NCI-H2196 treated with DMSO at 0.1 percent for 48 hours (cell line): Measurements from ENCODE around the gene ZNF101.

Experiments
- DNase-seq: peaks from one replicate; lab custom pipeline; 2025; ENCODE audit not compliant: unreplicated experiment; lab: John Stamatoyannopoulos, UW

The ZNF101 gene

DNA sequence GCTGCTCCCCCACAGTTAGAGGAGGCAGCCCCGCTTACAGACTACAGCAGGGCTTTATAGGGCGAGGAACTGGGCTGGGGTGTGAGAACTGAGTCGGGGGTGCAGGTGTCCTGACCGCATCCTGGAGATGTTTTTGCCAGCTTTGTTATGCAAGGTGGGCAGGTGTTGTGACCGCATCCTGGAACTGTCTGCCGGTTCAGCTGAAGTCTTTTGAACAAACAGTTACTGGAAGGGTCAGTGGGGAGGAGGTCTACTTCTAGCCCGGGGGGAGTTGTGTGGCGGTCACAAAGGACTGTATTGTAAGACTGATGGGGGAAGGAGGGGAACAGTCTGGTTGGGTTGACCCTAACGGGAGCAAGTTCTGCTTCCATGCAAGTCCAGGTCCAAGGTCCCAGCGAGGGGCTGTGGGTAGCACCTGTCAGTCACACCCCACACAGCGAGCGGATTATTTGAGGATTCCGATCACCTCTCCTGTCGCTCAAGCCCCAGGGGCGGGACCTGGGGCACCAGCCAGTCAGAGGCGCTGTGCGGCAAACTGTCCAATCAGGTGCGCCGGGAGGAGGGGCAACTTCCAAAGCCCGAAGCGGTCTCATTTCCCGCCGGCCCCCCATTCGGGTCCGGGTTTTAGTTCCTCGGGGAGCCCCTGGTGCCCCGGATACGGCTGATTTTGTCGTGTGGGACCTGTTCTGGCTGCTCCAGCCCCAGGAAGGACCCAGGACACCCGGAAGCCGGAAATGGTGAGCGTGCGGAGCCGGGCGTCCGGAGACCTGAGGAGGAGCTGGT is at the start of gene ZNF101:
TSS of gene ZNF101 (plus strand) at position 610 of the 783 bp plus-strand sequence. CDS start at position 735, 125 bp downstream.
- peak; percentile 67 for DNase-seq

DNA sequence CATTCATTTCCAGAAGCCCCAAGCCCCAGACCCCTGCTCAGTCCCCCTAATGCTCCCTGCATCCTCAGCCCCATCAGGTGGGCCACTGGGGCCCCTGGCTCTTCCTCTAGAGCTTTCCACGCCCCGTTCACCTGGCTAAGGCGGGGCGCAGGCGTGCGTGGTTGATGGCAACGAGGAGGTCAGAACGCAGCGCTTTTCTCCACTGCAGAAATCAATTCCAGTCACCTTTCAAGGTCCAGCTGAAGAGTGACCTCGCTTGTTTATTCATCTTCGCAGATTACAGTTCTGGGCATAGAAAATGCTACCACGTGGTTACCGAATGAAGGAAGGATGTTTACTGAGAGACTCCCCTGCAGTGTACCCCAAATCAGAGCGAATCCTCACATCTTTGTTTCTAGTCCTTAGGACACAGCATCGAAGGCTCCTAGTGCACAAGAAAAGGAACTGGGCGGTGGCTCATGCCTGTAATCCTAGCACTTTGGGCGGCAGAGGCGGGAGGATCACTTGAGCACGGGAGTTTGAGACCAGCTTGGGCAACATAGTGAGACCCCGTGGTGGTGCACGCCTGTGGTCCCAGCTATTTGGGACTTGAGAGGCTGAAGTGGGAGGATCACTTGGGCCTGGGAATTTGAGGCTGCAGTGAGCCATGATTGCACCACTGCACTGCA is 49.3 kb upstream of the ZNF101 start:
- peak; percentile 7 for DNase-seq

DNA sequence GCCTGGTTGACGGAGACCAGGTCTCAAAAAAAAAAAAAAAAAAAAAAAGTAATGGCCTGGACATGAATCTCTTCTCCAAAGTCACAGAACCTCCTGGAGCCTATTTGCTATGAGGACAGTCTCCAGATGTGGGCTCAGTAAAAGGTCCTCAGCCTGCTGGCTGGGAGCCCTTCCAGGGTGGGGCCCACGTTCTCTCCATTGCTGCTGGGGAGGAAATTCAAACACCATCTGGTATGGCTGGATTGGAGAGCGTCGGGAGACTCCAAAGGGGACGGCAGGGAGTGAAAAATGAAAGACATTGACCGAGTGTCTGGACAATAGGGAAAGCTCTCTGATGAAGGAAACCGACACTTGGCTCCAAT is 48.8 kb upstream of the ZNF101 start:
- DNase-seq = no peak

DNA sequence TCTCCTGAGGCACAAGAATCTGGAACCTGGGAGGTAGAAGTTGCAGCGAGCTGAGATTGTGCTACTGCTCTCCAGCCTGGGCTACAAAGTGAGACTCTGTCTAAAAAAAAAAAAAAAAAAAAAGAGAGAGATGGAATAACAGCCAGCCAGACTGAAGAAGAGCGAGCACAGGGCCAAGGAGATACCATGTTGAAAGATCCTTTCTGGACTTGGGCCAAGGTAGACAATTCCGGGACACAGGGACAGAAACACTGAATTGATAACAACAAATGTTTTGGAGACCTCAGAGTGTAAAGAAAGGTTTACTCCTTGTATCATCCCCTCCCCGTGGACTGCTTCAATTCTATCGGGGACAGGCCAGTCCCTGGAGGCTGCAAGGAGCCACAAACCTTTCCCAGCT is 45.3 kb upstream of the ZNF101 start:
- no peak for DNase-seq

DNA sequence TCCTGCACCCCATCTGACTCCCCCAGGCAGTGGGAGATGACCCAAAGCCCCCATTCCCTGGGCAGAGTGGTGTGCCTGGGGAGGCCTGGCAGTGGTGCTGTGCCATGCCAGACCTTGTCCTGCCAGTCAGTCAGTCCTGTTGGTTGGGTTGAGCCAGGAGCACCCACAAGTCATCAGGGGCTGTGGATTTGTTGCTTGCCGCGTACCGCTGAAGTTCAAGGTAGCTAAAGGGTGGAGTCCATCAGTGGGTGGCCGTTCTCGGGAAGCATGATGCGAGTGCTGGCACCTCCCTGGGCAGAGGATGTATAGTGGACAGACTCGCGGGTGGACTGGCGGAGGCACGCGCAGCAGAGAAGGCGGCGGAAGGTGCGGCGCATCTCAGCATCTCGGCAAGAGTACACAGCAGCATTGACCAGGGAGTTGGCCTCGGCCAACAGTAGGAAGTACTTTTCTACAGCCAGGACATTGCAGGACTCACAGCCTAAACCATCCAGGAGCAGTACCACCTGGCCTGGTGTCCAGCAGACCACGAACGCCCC is 44.5 kb upstream of the ZNF101 start:
- no peak for DNase-seq

DNA sequence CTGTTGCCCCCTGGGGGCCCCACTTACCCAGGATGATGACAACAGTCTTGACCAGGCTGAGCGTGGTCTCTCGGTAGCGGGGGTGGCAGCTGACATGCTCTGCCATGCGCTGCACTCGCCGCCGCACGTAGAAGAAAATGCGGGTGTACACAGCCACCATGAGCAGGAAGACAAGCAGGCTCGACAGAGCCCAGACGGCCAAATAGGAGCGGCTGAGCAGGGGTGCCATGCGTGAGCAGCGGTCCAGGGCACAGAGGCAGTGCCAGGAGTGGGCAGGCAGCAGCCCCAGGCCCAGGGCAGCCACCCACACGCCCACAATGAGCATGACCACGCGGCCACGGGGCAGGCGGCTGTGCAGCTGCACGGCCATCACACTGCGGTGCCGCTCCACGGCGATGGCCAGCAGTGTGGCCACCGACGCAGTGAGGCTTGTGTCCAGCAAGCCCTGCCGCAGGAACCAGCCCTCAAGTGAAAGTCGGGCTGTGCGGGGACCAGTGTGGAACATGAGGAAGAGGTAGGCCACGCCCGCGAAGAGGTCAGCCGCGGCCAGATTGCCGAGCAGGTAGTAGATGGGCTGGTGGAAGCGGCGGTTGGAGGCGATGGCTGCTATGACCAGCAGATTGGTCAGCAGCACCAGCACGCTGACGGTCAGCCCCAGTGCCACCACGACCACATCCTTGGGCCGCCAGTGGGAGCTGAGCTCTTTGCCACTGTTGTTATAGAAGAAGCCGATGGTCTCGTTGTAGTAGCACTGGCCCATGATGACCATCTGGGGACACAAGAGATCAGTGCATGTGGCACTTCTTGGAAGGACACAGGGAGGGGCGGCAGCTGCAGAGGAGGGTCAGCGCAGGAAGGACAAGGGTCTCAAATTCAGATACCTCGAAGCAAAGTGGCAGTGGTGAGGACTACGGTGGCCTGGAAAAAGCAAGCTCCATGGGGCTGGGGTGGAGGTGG is 41.8 kb upstream of the ZNF101 start:
- no peak for DNase-seq

DNA sequence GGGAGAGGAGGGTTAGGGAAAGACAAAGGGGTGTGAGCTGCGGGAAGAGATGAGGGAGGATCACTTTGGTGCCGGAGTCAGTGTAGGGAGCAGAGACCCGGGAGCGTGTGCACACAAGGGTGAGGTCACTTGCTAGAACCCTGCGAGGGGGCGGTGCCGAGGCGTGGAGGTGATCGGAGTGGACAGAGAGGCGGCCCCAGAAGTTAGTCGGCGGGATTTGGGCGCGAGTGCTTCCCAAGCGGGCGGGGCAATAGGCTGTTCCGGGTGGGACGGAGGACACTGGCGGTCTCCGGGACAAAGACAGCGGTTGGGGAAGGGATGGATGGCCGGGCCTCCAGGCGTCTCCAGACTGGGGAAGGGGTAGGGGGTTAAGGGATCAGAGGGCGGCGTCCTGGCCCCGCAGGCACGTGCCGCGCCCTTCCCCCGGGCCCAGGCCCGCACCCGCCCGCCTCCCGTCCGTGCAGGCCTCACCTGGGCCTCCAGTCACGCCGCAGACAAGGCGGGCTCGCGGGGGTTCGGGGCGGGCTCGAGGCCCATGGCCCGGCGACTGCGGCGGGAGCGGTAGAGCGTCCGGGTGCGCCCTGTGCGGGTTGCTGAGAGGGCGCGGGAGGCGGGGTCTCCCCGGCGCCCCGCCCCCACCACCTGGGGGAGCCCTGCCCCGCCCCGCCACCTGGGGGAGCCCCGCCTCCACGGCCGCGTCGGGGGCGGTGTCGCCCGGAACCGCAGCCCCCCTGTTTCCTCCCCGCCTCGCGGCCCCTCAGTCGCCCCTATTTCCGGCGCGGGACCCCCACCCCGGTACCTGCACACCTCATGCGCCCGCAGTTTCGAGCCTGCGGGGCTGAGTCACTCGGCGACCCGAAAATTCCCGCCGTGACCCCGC is 40.8 kb upstream of the ZNF101 start, which contains the start of gene LPAR2:
TSS of gene LPAR2 (minus strand) at position 600 of the 880 bp plus-strand sequence. CDS start 945 bp downstream, outside the sequence.
- peak; percentile 56 for DNase-seq

DNA sequence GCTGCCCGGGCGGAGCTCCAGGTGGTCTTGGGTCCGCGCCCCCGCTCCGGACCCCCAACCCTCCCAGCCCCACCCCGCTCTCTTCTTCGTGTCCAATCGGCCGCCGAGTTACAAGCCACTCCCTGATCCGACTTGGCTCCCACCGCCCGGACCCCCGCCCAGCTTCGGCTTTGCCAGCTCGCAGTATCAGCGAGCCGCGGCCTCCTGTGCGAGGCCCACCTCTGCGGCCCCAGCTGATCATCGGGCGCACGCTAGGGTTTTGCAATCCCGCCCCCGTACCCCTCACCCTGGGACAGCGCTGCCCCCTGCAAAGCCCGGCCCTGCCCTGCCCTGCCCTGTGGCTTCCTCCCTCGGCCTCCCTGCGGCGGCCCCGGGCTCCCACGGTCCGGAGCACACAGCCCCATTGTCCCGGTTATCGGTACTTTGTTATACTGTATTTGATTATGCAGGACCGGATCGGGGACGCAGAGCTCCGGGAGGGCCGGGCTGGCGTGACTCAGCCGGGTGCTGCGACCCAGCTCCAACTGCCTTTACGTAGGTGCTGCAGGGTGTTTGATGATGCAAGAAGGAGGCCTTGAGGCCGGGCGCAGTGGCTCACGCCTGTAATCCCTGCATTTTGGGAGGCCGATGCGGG is 40.0 kb upstream of the ZNF101 start:
- DNase-seq = no peak

DNA sequence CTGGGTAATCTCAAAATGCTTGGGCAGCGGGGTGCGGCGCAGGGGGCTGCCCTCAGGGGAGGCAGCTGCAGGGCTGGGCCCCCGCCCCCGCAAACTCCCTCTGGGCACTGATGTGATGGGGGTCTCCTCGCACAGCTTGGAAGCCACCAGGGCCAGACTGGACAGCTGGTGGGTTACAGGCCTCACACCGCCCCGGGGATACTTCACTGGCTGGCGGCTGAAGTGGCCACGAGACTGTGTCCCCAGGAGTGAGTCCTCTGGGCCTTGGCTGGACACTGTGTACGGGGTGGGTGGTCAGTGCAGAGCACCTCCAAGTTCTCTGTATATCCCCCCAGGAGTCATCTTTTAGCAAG is 38.6 kb upstream of the ZNF101 start:
- DNase-seq = no peak

DNA sequence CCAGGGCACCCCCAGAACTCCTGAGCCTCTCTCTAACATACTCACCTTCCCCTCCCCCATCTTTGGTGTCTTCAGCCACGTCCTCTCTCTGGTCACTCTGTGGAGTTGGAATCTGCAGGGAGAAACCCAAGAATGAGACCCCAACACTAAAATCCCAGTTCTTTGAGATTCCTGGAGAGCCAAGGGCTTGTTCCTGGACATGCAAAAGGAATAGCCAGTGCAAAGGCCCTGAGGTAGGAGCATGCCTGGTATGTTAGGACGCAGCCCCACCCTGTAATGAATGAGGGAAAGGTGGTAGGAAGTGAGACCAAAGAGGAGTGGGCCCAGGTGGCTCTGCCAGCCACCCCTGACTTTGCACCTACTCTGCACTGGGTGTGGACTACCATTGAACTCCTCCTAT is 38.2 kb upstream of the ZNF101 start:
- no peak for DNase-seq

DNA sequence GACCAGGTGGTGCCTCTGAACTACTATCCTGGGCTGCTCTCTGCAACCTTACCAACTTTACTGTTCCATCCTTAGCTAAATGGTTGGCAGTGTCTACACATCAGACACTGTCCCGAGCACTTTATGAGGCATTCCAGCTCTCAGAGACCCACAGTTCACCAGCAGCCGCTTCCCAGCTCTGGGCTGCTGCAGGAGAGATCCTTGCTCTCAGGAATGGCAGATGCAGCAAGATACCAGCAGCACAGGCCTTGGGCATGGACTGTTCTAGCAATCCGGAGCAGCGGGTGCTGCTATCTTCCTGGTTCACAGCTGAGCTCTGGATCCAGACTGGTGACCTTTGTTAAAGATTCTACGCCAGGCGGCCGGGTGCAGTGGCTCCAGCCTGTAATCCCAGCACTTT is 37.3 kb upstream of the ZNF101 start:
- no peak for DNase-seq

DNA sequence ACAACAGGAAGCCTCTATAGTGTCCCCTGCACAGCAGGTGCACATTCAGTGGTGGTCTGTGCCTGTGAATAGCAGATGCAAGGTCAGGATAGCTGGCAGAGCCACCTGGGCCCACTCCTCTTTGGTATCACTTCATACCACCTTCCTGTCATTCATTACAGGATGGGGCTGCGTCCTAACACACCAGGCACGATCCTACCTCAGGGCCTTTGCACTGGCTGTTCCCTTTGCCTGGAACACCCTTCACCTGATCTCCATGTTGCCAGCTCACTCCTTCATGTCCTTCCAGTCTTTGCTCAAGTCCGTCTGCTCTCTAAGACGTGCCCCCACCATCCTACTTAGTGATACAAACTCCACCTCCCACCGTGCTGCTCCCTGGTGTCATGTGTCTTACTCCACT is 36.0 kb upstream of the ZNF101 start:
- DNase-seq = no peak

DNA sequence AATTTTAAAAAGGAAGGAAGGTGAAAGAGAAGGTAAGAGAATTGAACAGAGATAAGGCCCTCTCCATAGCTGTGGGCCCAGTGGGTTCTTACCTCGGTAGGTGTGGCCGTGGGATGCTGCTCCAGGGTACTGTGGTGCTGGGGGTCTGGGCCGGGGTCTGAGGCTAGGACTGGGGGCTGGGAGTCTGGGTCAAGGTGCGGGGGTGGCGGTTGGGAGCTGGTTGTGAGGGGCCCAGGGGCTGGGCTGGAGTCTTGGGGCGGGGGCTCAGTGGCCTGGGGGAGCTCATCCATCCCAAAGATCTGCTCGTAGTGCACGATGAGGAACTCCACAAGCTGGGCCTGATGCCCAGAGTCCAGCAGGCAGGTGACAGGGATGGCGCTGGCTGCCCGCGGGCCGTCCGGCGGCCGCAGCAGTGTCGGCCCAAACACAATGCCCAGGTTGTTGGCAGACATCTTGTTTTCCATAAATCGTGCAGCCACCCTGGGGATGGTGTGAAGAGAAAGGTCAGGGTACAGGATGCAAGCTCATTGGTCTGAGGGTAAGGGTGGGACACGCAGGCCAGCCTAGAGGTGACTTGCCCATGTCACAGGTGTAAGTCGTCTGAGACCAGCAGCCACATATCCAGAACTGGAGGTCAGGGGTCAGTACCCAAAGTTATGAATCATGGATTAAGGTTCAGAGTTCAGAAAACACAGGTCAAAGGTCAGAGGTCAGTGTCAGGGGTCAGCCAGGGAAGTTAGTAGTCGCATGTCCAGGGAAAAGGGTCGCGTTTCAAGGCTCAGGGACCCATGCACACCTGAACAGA is 34.7 kb upstream of the ZNF101 start:
- DNase-seq = no peak

DNA sequence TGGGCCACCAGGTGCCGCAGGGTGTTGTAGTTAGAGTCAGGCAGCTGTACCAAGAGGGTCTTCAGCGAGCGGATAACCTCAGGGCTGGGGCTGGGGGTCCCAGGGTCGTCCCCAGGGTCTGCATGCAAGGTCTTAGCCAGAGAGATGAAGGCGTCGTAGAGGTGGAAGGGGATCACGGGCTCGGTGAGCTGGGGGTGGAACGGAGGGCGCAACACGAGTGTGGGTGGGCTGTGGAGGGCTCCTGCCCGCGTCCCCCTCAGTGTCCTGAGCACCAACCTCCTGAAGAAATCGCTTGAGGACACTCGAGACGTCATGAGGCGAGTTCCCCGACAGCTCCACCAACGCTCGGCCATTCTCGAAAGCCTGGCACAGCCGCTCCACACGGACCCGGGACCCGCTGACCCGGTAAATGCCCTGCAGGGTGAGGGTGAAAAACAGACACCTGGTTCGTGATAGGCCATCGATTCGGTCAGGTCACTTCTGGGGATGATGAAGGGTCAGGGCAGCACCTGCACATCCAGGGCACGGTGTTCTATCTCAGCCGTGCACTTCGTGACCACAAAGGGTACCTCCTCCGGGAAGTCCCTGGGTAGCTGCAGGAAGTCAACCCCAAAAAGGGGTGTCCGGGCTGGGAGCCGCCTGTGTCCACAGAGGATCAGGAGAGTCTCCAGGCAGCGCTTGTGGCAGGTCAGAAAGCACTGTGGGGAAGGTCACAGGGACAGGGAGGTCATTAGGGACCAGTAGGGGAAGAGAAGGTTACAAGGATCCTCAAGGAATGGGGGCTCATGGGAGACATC is 33.9 kb upstream of the ZNF101 start:
- no peak for DNase-seq

DNA sequence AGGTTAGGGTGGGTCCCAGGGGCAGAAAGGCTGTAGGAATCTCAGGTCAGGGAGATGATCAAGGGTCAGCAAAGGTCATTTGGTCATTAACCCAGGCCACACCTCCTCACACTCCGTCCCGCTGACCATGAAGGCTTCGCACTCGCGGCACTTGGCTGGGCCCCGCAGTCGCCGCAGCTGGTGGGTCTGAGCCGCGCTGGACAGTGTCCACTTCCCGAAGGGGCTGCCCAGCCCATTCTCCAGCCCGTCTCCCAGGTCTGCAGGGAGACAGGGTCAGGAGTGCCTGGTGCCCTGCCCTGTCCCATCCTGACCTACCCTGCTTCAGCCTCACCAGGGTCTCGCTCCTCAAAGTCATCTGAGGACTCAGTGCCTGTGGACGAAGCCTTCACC is 33.3 kb upstream of the ZNF101 start:
- DNase-seq = no peak

DNA sequence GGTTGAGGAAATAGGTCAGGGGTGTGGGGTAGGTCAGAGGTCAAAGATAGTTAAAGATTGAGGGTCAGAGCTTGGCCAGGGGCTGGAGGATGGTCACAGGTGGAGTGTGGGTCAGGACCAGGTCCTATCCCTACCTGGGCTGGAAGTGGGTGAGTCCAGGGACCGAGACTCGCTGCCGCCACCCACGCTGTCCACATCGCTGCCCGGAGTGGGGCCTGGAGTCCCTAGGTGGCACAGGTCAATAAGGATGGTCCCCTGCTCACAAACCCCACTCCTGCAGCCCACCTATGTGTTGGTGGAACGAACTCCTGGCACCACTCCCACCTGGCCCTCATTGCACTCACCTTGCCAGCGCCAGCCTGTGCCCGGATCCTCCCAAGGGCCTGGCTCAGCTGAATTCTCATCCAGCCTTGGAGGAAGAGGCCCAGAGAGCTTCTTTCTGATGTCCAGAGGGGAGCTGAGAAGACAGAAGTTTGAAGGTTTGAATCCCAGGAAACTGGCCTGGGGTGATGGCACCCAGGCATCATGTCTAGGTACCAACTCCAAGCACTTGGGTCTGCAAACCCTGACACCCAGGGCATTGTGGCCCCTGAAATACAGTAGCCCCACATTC is 32.0 kb upstream of the ZNF101 start:
- no peak for DNase-seq

DNA sequence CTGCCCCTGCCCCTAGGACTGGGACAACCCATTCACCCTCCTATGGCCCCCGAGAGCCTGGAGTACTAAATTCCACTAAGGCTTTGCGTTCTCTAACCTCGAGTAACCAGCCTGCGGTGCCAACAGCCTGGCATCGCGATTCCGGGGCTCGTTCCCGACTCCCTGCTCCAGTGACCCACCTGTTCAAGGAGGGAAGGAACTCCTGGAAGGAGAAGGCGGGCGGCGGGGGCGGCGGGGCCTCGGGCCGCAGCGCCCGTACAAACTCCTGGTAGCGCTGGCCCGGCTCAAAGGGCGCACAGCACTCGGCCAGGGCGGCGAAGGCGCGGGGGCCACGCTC is 31.5 kb upstream of the ZNF101 start:
- DNase-seq = no peak
